GM18870 (cell line): ENCODE data around the gene TDRD10.
"Not testable (repeated sequence)": the region's sequence is repeated elsewhere in the genome, so short reads cannot be mapped to it uniquely, and the experiment has no call there.

Experiments used
- ATAC-seq: cut with Tn5 transposase; IDR thresholded peaks from one replicate; pipeline ENCODE4 v1.9.1; 2021; ENCODE audit warnings: moderate library complexity; ENCODE audit not compliant: unreplicated experiment

TDRD10 gene

DNA sequence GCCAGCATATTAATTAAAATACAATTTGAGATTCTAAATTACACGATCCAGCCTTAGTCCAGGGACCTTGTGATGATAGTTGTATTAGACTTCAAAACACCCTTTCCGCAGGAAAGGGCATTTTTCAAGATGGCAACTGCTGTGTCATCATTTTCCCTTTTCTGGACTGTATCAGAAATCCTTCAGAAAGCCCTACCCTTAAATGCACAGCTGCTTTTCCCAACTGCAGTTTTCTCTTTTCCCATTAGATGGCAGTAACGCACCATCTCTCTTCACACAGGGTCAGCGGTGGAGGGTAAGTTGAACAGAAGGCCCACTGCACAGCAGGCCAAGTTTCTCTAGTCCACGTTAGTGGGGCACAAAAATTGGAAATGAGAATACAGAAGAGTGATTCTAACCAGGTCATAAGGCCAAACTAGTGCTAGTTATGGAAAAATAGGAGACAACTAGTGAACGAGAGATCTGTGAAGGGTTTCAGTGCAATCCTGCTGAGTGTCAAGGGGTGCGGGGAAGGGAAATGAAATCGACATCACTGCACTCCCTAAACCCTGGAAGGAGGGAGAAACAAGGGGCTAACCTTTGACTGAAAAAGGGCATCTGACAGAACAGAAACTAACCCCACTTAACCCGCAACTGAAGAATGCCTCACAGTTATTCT, 22.1 kb upstream of the TDRD10 start:
- ATAC-seq: no peak

DNA sequence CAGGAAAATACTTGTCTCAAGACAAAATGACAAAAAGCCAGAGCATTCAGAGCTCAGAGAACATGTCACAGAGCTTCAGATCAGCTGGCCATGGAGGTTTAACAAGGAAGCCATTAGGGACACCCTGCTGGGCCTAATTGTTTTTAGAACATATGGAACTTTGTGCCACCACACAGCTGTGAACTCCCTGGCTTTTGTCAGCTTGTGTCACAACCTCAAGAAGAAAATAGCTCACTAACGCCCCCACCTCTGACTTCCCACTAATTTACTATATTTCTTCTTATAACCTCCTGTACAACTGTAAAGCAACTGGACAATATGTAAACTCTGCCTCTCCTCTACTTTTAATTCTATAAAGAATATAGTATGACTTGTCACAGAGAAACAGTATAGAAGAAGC, 21.0 kb upstream of the TDRD10 start:
- ATAC-seq: no peak

DNA sequence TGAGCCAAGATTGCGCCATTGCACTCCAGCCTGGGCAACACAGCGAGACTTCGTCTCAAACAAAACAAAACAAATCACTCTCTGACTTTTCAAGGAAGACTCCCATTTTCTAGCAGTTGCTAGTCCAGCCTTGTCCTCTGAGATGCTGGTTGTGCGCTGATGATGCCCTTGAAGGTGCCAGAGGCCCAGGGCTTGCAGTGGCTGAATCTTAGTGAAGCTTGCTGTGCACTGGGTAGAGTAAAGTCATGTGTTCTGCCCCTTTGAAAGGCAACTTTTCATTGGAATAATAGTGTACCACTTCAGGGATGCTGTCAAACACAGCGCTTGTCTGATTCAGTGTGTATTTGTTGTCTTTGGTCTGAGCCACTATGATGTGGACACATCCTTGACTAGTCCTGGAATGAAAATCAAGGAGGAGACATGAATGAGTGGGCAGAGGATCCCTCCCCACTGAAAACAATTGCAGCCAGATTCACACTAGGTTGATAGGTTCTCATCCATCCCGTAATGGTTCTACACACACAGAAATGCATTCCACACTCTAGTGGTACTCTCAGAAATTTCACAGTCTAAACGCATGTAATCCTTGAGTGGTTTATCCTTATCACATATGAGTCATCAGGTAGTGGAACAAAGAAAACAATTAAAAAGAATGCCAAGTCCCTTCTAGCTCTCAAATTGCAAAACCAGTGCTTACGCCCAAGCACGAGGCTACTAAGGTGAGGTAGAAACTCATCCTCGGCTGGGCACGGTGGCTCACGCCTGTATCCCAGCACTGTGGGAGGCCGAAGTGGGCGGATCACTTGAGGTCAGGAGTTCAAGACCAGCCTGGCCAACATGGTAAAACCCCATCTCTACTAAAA, 17.8 kb upstream of the TDRD10 start:
- no peak for ATAC-seq

DNA sequence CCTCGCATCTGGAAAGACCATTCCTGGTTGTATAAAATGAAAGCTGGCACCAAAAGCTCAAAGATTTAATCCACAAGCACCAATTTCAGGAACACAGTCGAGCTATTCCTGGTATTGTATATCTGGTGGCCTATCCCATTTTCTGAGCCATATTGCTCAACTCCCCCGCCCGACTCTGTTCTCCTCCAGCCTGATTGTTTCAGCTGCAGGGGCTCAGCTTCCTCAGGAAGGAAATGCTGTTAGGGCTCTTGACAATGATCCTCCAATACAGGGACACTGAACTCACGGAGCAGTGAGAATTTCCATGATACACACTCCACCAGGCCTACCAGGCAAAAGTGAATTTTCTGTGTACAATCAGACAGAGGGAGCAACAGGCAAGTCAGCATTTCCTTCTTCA, 16.9 kb upstream of the TDRD10 start:
- ATAC-seq: no peak

DNA sequence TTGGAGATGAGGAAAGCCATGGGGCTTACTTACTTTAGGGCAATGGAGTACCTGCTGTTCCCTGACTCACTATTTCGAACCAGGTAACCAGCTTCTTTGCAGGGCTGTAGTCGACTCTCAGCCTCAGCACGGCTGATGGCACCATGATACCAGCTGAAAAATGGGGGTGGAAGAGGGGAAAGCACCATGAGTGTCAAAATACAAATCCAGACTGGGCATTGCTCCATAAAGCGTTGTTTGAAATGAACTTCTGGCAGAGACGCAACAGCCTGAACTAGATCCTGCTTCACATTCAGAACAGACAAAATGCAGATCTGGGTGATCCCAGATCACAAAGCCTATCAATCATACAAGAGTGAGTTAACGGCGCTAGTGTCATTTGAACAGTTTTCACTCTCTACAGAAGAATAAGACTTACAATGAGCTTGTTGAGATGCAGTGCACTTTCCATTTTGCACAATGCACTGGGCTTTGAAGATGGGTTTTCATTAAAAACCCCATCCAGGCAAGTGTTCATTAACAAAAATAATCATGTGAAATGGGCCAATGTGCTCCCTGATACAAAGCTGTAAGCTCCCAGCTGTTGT, 16.0 kb upstream of the TDRD10 start:
- no peak for ATAC-seq

DNA sequence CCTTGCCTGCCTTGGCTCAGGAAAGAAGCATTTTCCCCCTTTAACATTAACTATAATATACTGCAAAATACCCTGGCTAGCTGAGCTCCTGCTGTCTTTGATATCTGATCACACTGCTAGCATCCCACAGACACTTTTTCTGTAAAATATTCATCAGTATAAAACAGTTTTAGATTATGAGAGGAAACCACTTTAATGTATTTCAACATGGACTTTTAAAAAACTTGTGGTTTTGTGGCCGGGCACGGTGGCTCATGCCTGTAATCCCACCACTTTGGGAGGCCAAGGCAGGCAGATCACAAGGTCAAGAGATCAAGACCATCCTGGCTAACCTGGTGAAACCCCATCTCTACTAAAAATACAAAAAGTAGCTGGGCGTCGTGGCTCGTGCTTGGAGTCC, 15.3 kb upstream of the TDRD10 start:
- not testable (repeated sequence) for ATAC-seq

DNA sequence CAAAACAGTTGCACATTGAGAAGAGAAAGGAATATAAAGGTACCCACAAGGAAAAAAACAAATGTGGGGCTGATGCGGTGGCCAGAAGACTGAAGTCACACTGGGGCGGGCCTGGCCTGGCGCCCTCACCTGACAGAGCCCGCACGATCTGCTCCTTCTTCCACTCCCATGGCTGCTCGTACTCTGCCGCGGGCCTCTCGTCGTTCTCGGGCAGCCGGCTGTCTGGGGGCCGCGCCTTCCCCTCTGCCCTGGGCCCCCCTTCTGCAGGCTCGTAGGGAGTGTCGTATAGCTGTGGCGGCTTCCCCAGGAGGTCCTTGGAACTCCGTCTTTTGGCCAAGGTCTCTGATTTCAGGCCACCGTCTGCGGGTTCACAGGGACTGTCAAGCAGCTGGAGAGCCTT, 13.1 kb upstream of the TDRD10 start:
- no peak for ATAC-seq

DNA sequence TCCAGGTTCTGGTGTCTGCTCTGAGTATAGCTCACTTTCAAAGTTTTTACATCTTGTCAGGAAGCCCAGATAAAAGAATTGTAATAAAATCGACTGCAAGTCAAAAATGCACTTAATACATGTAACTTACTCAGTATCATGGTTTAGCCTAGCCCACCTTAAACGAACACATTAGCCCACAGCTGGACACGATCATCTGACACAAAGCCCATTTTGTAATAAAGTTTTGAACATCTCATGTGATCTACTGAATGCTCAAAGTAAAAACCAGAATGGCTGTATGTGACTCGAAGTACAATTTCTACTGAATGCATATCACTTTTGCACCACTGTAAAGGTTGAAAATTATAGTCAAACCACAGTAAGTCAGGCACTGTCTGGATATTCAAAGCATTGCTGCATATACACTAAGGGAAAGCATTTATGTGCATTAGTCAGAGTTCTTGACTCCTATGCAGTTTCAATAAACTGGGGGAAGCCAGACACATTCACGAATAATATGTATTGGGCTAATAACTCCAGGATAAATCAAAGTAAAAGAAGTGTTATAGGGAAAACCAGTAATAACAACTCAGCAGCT, 12.2 kb upstream of the TDRD10 start:
- ATAC-seq: no peak

DNA sequence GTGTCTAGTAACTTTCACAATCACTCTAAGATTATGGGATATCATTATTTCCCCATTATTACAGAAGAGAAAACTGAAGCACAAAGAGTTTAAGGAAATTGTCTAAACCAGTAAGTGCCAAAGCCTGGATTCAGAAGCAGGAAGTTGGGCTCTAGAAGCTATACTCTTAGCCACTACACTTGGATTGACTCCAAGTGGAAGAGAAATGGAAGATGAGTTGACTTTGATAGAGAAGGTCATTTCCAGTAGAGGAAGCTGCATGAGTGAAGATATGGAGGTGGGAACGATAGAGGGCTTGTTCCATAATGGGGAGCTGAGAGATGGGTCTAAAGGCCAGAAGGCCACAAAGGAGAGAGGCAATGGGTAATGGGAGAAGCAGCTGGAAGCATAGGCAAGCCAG, 11.7 kb upstream of the TDRD10 start:
- no peak for ATAC-seq

DNA sequence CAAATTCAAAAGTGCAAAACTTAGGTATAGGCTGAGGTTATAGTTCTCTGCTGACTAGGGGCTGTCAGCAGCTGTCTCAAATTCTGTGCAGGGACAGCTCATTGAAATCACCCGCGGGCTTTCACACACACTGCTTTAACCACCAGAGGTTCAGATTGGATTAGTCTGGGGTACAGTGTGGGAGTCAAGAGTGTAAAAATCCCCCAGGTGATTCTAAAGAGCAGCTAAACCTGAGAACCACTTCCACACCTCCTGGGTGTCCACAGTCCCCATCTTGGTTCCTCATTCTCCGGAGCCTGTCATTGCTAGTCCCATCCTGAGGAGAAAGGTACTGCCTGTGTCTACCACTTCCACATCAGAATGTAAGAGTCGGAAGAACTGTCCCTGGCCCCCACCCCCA, 9.9 kb upstream of the TDRD10 start:
- no peak for ATAC-seq

DNA sequence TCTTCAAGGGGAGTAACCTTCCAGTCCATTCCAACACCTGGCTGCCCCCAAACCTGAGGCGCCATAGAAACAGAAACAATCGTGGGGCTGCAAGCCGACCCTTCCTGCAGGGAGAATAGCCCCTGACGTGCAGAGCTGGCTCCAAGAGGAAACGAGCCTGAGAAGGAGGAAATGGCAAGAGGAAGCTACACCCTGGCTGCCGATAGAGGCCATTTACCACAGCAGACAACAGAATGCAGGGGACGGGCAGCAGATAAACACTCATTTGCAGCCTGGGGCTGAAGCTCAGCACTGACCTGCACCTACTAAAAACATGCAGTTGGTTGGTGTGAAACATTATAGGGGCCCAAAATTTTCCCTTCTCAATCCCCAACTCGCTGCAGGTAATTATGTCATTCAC, 8.7 kb upstream of the TDRD10 start:
- ATAC-seq: no peak

DNA sequence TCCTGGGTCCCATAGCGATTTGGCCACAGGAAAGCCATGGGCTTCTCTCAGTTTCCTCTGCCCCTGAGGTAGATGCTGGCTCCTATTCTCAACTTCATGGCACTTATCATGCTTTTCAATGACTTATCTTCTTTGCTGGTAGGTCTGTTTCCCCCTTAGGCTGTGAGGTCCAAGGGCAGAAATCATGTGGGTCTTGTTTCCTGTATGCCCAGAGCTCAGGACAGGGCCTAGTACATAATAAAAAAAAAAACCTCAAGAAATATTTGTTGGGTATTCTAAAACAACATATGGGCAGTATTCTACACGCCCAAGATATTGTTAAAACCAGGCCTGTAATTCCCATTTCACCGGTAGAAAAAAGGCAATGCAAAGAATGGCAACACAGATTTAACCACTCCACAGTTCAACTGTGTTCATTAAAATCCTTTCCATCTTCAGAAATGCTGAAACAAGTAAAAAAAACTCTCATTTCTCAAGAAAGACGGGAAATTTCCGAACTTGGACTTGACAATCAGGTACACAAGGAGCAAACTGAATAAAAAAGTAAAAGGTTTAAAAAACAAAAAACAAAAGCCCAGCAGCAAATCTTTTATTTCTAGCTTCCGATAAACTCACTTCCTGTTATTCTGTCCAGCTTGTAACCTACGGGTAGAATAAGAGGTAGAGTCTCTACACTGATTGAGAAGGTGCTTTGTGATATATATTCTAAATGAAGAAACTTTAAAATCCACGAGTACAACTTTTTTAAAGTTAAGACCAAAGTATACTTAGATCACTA, 6.3 kb upstream of the TDRD10 start:
- ATAC-seq: no peak

DNA sequence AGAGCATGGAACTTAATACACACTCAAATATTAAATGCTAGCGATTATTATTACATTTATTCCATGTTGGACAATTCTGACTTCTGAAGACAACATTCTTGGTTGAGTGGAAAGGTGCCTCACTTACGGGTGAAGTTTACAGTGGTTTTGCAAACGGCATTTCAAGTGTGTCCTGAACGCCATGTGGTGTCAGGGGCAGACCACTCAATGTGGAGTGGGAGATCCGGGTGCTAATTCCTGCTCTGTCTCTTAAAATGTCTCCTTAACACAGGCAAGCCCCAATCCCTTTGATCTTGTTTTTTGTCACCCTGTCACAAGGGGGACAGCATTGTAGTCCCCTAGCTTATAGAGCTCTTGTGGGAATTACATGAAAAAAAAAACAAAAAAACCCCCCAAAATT, 5.6 kb upstream of the TDRD10 start:
- ATAC-seq: no peak

DNA sequence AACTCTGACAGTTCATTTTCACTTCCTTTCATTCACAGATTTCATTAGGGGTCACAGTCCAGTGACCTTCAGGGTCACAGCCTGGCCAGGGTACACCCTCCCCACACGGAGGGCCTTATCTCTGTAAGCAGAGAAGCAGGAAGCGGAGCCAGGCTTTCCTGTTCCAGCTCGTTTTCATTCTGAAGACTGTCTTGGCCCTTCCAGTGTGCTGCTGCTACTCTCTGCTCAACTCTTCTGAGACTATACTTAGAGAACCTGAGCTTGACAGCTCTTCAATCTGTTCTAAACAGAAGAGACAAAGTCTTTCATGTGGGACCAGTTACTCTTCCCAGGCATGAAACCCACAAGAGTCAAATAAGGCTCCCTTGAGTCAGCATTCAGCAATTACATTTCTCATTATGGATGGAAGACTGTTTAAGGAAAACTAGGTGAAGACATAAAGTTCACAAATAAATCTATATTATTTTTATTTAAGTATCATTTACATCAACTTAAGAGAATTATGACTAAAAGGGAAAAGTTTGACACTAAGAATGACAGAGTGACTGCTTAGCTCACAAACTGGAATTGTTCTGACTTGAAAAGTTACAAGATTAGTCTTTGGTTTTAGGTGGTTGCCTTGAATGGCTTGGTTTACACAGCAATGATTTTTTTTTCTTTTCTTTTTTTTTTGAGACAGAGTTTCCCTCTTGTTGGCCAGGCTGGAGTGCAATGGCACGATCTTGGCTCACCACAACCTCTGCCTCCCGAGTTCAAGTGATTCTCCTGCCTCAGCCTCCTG, 4.8 kb upstream of the TDRD10 start:
- no peak for ATAC-seq

DNA sequence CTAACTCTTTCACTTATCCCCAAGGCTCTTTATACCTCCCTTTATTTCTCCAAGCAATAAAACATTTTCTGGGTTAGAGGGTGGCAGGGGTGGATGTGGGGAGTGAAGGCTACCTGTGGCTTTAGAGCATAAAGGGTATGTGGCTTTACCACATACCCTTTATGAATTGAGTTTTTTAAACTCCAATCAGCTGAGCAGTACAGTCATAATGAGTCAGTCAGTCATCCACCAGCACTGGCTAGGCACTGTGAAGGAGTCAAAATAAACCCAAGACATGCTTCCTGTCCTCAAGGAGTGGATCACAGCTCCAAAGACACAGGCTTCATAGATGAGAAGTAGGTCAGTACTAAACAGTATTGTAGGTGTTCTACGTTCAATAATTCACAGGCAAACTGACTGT, 2.6 kb upstream of the TDRD10 start:
- ATAC-seq: no peak

DNA sequence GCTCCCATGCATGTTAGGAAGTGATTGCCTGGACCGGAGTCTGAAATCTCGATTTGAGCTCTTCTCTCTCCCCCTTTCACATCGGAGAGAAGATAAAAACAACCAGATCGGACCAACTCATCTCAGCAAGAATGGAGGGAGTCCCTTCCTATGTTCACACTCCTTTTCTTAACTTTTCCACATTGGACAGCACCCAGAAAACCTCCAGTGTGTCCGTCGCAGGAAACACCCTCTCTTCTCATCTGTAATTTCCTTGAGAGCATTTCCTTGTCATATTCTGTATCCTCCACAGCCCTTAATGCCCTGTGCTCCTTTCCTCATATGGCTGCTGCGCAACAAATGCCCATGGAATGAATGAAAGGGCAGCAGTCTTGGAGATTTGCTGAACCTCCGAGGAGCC, 1.5 kb upstream of the TDRD10 start:
- no peak for ATAC-seq

DNA sequence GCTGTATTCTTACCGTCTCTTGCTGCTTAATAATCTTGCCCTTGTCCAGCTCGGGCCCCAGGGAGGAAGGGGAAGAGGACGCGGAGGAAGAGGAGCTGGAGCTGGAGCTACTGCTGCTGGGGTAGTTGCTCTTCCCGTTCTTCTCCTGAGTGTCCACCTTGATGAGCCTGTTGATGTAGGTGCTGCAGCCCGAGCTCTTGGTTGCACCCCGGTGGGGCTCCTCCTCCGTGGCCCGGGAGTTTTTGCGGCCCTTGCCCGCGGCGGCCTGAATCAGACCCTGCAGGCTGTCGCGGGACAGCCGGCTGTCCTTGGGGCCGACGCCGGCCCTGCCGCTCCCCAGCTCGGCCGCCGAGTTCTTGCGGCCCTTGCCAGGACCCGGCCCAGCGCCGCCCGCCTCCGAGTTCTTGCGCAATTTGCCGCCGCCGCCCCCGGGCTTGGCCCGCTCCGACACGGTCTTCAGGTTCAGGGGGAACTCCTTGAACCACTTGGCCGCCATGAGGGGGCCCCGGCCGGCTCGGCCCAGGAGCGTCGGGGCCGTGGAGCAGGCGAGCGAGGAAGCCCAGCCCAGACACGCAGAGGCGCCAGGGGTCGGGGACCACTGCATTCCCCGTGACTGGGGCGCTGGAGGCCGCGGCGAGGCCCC, 475 bp upstream of the TDRD10 start:
- ATAC-seq: no peak

DNA sequence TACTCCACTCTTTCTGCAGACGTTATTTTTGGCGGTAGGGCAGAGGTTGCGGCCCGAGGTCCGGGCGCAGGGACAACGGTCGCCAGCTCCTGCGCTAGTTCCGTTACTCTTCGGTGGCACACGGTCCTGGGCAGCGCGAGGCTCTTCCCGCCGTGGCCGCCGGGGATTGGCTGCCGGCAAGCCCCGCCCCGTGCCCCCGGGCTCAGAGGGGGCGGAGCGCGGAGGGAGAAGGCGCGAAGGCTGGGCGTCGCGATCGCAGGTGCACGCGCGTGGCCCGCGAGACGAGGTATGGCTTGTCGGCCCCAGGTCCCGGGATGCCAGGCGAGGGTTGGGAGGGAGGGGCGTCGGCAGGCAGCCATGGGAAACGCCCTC, 711 bp downstream of the TDRD10 start:
- ATAC-seq: no peak

DNA sequence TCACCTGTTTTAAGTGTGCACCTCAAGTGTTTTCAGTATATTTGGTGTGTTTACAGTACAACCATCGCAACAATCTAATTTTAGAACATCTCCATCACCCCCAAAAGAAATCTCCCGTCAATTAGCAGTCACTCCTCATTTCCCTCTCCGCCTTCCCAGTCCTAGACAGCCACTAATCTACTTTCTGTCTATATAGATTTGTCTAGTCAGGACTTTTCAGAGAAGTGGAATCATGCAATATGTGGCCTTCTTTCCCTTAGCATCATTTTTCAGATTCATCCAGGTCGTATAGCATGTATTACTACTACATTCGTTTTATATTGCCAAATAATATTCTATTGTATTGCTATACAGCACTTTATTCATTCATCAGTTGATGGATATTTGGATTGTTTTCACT, 1.9 kb downstream of the TDRD10 start:
- ATAC-seq: no peak

DNA sequence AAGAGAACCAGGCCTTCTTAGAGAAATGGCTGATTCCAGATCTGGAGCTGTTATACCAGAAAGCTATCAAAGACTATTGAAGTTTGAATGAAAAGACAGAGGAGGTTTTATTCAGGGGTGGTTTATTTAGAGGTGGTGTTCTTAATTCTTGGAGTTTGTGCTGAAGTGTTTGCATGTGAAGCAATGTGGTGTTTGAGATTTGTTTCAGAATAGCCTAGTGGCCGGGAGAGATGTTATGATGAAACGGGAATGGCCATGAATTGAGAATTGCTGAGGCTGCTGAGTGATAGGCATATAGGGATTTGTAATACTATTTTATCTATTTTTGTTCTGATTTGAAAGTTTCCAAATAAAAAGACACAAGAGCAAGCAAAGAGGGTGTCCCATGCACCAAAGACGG, 10.7 kb downstream of the TDRD10 start:
- no peak for ATAC-seq
